CD14-positive monocyte (primary cell): ENCODE data around the gene NEO1. TPM values are rescaled to one million over a fixed set of nuclear protein-coding genes. Genes with fewer than 3 reads are reported as not detected.

Experiments used
- DNase-seq, 3 donors: peaks; one replicate each; pipeline ENCODE4 v3.0.0-alpha.2; 2011 to 2022
- H2AFZ ChIP-seq: 2 replicates; pipeline ENCODE4 v1.6.0; 2012; ENCODE audit warnings: mild to moderate bottlenecking, low read depth, low read length, inconsistent platforms; ENCODE audit not compliant: insufficient read depth, poor library complexity, severe bottlenecking
- H3K27ac ChIP-seq, 2 donors: 1 replicate in 1 of 2; 2 replicates in 1 of 2; pipeline ENCODE4 v1.5.1; 2012 to 2013; ENCODE audit warnings: low read length in 2 of 2, control low read depth in 1 of 2, inconsistent platforms in 1 of 2, low read depth in 1 of 2, mild to moderate bottlenecking in 1 of 2
- H3K27me3 ChIP-seq, 2 donors: one replicate each; pipeline versions ENCODE4 v1.6.0 to v1.6.1; 2011 to 2013; ENCODE audit warnings: low read length in 2 of 2; ENCODE audit not compliant: control insufficient read depth in 2 of 2, insufficient read depth in 2 of 2
- H3K36me3 ChIP-seq, 2 donors: replicated peaks in 1 of 2; 1 replicate in 1 of 2; 2 replicates in 1 of 2; pipeline versions ENCODE4 v1.5.1 to v1.6.1; 2012 to 2013; ENCODE audit warnings: low read length in 2 of 2, control low read depth in 1 of 2, inconsistent platforms in 1 of 2, mild to moderate bottlenecking in 1 of 2; ENCODE audit not compliant: insufficient read depth in 2 of 2, control insufficient read depth in 1 of 2
- H3K4me1 ChIP-seq, 2 donors: 1 replicate in 1 of 2; 2 replicates in 1 of 2; pipeline versions ENCODE4 v1.5.1 to v1.6.1; 2012 to 2013; ENCODE audit warnings: low read length in 2 of 2, control low read depth in 1 of 2, inconsistent platforms in 1 of 2, mild to moderate bottlenecking in 1 of 2, moderate library complexity in 1 of 2; ENCODE audit not compliant: insufficient read depth in 2 of 2, control insufficient read depth in 1 of 2
- H3K4me2 ChIP-seq: replicated peaks from 2 replicates; pipeline ENCODE3; 2012; ENCODE audit warnings: low read length, moderate library complexity, mild to moderate bottlenecking; ENCODE audit not compliant: poor library complexity, severe bottlenecking; ENCODE audit errors: extremely low read depth
- H3K4me3 ChIP-seq, 3 experiments: fragments of 200-600 bp in 1 of 3; sonication (generic) in 1 of 3; replicated peaks in 1 of 3; 1 replicate in 2 of 3; 2 replicates in 1 of 3; pipeline ENCODE4 v1.5.1; 2011 to 2013; ENCODE audit warnings: low read length in 3 of 3, mild to moderate bottlenecking in 3 of 3, control low read depth in 2 of 3, low read depth in 2 of 3, inconsistent platforms in 1 of 3, moderate library complexity in 1 of 3
- H3K79me2 ChIP-seq: 2 replicates; pipeline ENCODE4 v1.6.0; 2012; ENCODE audit warnings: mild to moderate bottlenecking, control low read depth, inconsistent platforms, low read length, moderate library complexity; ENCODE audit not compliant: insufficient read depth
- H3K9ac ChIP-seq: 2 replicates; pipeline ENCODE4 v1.6.0; 2017; ENCODE audit warnings: low read length, mild to moderate bottlenecking; ENCODE audit not compliant: insufficient read depth, poor library complexity, severe bottlenecking
- H3K9me3 ChIP-seq, 2 donors: replicated peaks in 1 of 2; 1 replicate in 1 of 2; 2 replicates in 1 of 2; pipeline versions ENCODE4 v1.5.1 to v1.6.1; 2012 to 2013; ENCODE audit warnings: low read length in 2 of 2, control low read depth in 1 of 2; ENCODE audit not compliant: control insufficient read depth in 1 of 2, insufficient read depth in 1 of 2
- H4K20me1 ChIP-seq: 2 replicates; pipeline ENCODE4 v1.6.0; 2012; ENCODE audit warnings: mild to moderate bottlenecking, low read length, control low read depth, moderate library complexity; ENCODE audit not compliant: insufficient read depth
- H3K27ac Mint-ChIP-seq, 7 donors: one replicate each; pipeline ENCODE4 v1.8.0; 2020; ENCODE audit warnings: mild to moderate bottlenecking in 7 of 7, mixed read lengths in 7 of 7, moderate library complexity in 6 of 7, inconsistent platforms in 2 of 7
- H3K27me3 Mint-ChIP-seq, 3 donors: one replicate each; pipeline ENCODE4 v1.8.0; 2021 to 2022; ENCODE audit warnings: low read depth in 3 of 3, mild to moderate bottlenecking in 3 of 3, mixed read lengths in 3 of 3, moderate library complexity in 3 of 3, inconsistent platforms in 1 of 3
- H3K36me3 Mint-ChIP-seq, 2 donors: one replicate each; pipeline ENCODE4 v1.8.0; 2020; ENCODE audit warnings: mixed read lengths in 2 of 2, inconsistent platforms in 1 of 2, mild to moderate bottlenecking in 1 of 2
- H3K4me1 Mint-ChIP-seq: one replicate; pipeline ENCODE4 v1.8.0; 2020; ENCODE audit warnings: mild to moderate bottlenecking, mixed read lengths
- H3K4me3 Mint-ChIP-seq, 2 donors: one replicate each; pipeline ENCODE4 v1.8.0; 2020; ENCODE audit warnings: mild to moderate bottlenecking in 2 of 2, mixed read lengths in 2 of 2, moderate library complexity in 1 of 2
- H3K9me3 Mint-ChIP-seq, 7 donors: one replicate each; pipeline ENCODE4 v1.8.0; 2020 to 2022; ENCODE audit warnings: mixed read lengths in 7 of 7, mild to moderate bottlenecking in 6 of 7, moderate library complexity in 6 of 7, inconsistent platforms in 2 of 7
- WGBS: methylation state at CpG from one replicate; pipeline ENCODE4 v1.1.5; 2013; ENCODE audit warnings: missing lambda C conversion rate; ENCODE audit not compliant: insufficient coverage; 5-methylcytosine and 5-hydroxymethylcytosine counted together
- intact Hi-C, 2 donors: fragments of 100-400 bp; cut with micrococcal nuclease; formaldehyde crosslinking; loops; one replicate each; pipeline versions ENCODE4 v1.15.0 to v1.15.1; 2023
- polyA plus RNA-seq, 3 donors: library from polyadenylated mRNA; depleted of rRNA in 1 of 3; unstranded in 2 of 3; stranded (reverse) in 1 of 3; fragments of 300-500 nt in 2 of 3; fragments of >200 nt in 1 of 3; fragmentation: Illumina TruSeq in 2 of 3; gene quantifications; 1 replicate in 2 of 3; 2 replicates in 1 of 3; pipeline ENCODE4 v1.2.3, GENCODE V29; 2012 to 2021
- TF ChIP-seq, protein P1 (sequence below): fragments of 200-600 bp; IDR thresholded peaks from one replicate; pipeline ENCODE4 v1.8.0; 2022; ENCODE audit warnings: antibody characterized with exemption, mild to moderate bottlenecking

The NEO1 gene
- polyA plus RNA-seq, 3 donors = 0.03 to 0.06 TPM; not detected in 1

DNA sequence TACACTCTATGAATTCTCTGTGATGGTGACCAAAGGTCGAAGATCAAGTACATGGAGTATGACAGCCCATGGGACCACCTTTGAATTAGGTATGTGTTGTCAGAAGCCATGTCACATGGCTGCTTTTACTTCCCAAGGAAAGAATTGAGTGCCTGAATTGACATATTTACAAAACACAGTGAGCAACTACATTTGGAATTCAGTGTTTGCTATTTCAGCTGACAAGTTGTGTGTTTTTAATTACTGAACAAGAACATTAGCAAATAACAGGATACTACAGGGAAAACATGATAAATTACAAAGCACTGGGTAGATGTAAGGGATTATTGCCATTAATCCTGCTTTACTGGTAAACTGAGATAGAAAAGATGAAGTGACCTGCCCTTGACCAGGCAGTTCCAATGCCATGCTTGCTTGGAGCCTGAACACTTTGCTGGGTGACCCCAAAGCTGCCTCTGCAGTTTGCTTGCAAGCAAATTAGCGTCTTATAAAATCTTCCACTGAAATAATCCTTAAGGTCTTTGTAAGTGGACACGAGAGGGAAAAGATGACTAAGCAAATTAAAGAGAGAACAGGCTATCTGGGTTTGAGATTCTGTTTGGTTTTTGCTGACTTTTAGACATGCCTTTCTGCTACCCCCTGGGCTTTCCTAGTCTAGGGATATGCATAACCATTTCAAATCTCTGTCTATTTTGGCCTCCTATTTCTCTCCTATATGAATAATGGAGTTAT, 218.3 kb downstream of the NEO1 start:
- H3K4me2 ChIP-seq = no peak overlapping the region
- Mint-ChIP-seq H3K27me3 (peaks cover 12 to 16% (median 16%) of the 10 kb centered on the region in 3 donors), H3K36me3 (no peaks in the 10 kb centered on the region), H3K4me3 (no peak overlapping the region), H3K9me3 (peaks cover 0 to 1% (median 0%) of the 10 kb centered on the region in 7 donors), H3K27ac (no peak overlapping the region), H3K4me1 (peaks cover 2% of the 10 kb centered on the region)
- WGBS = 100% methylated on average over 1 of the region's 3 CpGs
- peaks cover 3 to 7% of the 10 kb centered on the region in 2 donors for H3K27me3 ChIP-seq
- no peak for DNase-seq
- H3K9me3 ChIP-seq = no peaks in the 10 kb centered on the region
- H2AFZ ChIP-seq = no peak overlapping the region
- no peaks in the 10 kb centered on the region for H4K20me1 ChIP-seq
- no peak overlapping the region for H3K9ac ChIP-seq
- H3K27ac ChIP-seq = no peak overlapping the region
- H3K4me3 ChIP-seq = no peak overlapping the region
- H3K36me3 ChIP-seq = no peaks in the 10 kb centered on the region
- no peaks in the 10 kb centered on the region for H3K4me1 ChIP-seq
- intact Hi-C loops = loop anchor here in 1 of 2 donors (5.0 kb wide), 1 partner anchor 548 kb away; no protein-coding TSS in a partner anchor
- TF ChIP-seq, protein P1, sequence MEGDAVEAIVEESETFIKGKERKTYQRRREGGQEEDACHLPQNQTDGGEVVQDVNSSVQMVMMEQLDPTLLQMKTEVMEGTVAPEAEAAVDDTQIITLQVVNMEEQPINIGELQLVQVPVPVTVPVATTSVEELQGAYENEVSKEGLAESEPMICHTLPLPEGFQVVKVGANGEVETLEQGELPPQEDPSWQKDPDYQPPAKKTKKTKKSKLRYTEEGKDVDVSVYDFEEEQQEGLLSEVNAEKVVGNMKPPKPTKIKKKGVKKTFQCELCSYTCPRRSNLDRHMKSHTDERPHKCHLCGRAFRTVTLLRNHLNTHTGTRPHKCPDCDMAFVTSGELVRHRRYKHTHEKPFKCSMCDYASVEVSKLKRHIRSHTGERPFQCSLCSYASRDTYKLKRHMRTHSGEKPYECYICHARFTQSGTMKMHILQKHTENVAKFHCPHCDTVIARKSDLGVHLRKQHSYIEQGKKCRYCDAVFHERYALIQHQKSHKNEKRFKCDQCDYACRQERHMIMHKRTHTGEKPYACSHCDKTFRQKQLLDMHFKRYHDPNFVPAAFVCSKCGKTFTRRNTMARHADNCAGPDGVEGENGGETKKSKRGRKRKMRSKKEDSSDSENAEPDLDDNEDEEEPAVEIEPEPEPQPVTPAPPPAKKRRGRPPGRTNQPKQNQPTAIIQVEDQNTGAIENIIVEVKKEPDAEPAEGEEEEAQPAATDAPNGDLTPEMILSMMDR = no peak
- no peaks in the 10 kb centered on the region for H3K79me2 ChIP-seq

DNA sequence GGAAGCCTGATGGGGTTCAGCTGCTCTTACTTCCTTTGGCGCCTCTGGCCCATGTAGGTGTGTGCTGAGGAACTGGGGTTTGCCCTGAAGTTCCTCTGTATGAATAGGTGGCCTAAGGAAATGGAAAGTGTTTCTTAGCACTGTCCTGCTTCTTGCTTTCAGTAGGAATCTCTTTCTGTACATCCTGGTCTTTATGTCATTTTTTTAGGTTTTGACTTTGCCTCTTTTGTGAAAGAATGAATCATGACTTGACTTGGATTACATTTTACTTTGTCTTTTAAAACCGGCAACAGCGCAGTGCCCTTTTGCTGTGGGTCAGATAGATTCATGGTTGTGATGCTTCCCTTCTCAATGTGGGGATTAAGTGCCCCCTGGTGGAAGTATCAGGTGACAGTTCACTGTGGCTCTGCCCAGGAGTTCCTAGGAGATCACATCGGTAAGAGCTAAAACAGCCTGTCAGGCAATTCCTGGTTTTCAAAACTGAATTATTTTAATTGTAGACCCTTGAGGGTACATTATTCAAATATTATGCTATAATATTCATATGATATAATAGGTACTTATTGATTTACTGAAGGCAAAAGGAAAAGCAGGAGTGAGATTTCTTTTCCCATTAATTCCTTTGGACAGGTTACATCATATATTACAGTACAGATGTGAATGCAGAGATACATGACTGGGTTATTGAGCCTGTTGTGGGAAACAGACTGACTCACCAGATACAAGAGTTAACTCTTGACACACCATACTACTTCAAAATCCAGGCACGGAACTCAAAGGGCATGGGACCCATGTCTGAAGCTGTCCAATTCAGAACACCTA, 221.1 kb downstream of the NEO1 start:
- peak overlapping the region; percentile 6 for H2AFZ ChIP-seq
- no peaks in the 10 kb centered on the region for H3K36me3 ChIP-seq
- peaks cover 0 to 1% (median 0%) of the 10 kb centered on the region in 7 donors for H3K9me3 Mint-ChIP-seq
- H4K20me1 ChIP-seq = no peaks in the 10 kb centered on the region
- WGBS = 30% methylated on average over 2 of the region's 5 CpGs
- peak overlapping the region in 1 of 2 donors; percentile 70 for H3K4me3 Mint-ChIP-seq
- H3K4me2 ChIP-seq = no peak overlapping the region
- intact Hi-C loops = loop anchor here in 1 of 2 donors (5.0 kb wide), 1 partner anchor 551 kb away; no protein-coding TSS in a partner anchor
- TF ChIP-seq, protein P1 = peak; percentile 84
- no peak overlapping the region for H3K4me3 ChIP-seq
- no peaks in the 10 kb centered on the region for H3K36me3 Mint-ChIP-seq
- H3K27me3 Mint-ChIP-seq = peaks cover 14 to 18% (median 15%) of the 10 kb centered on the region in 3 donors
- no peaks in the 10 kb centered on the region for H3K9me3 ChIP-seq
- H3K79me2 ChIP-seq = no peaks in the 10 kb centered on the region
- peaks cover 2% of the 10 kb centered on the region for H3K4me1 Mint-ChIP-seq
- no peak overlapping the region for H3K27ac Mint-ChIP-seq
- no peaks in the 10 kb centered on the region for H3K4me1 ChIP-seq
- no peak overlapping the region for H3K27ac ChIP-seq
- peaks cover 3 to 7% of the 10 kb centered on the region in 2 donors for H3K27me3 ChIP-seq
- DNase-seq = peak; percentile 27 to 44 (median 42)
- no peak overlapping the region for H3K9ac ChIP-seq
